ENCODE results near the gene NEGR1.

The NEGR1 gene

GRCh38 chr1:71666609-71667008 is 615.7 kb downstream of the NEGR1 start:
- DNase-seq: no peak

- DNase-seq: no peak
These were observed 621.9 kb downstream of the NEGR1 start for GRCh38 chr1:71660411-71660810.

GRCh38 chr1:71657891-71658679 is 624.3 kb downstream of the NEGR1 start:
- no peak for DNase-seq

- DNase-seq: no peak
These were observed 625.4 kb downstream of the NEGR1 start for GRCh38 chr1:71656902-71657301.

- DNase-seq: no peak
These were observed 626.7 kb downstream of the NEGR1 start for GRCh38 chr1:71655604-71656003.

GRCh38 chr1:71653952-71654351 is 628.4 kb downstream of the NEGR1 start:
- DNase-seq: no peak

- DNase-seq: no peak
These were observed 631.1 kb downstream of the NEGR1 start for GRCh38 chr1:71651214-71651613.

- no peak for DNase-seq
These were observed 632.2 kb downstream of the NEGR1 start for GRCh38 chr1:71650119-71650518.

GRCh38 chr1:71649608-71650007 is 632.7 kb downstream of the NEGR1 start:
- DNase-seq: no peak

GRCh38 chr1:71647513-71648300 is 634.6 kb downstream of the NEGR1 start:
- no peak for DNase-seq

- DNase-seq: no peak
These were observed 637.3 kb downstream of the NEGR1 start for GRCh38 chr1:71645015-71645414.

GRCh38 chr1:71641903-71642302 is 640.4 kb downstream of the NEGR1 start:
- no peak for DNase-seq

GRCh38 chr1:71640998-71641397 is 641.3 kb downstream of the NEGR1 start:
- no peak for DNase-seq

GRCh38 chr1:71640116-71640515 is 642.2 kb downstream of the NEGR1 start:
- no peak for DNase-seq

GRCh38 chr1:71638081-71638766 is 644.1 kb downstream of the NEGR1 start:
- DNase-seq: no peak

GRCh38 chr1:71635568-71635967 is 646.8 kb downstream of the NEGR1 start:
- no peak for DNase-seq

- DNase-seq: no peak
These were observed 648.2 kb downstream of the NEGR1 start for GRCh38 chr1:71634159-71634558.

GRCh38 chr1:71630073-71630472 is 652.3 kb downstream of the NEGR1 start:
- no peak for DNase-seq

- no peak for DNase-seq
These were observed 657.3 kb downstream of the NEGR1 start for GRCh38 chr1:71625004-71625403.

- DNase-seq: no peak
These were observed 658.5 kb downstream of the NEGR1 start for GRCh38 chr1:71623888-71624287.

- DNase-seq: no peak
These were observed 660.6 kb downstream of the NEGR1 start for GRCh38 chr1:71621785-71622184.

- DNase-seq: no peak
These were observed 663.4 kb downstream of the NEGR1 start for GRCh38 chr1:71618766-71619530.

GRCh38 chr1:71618191-71618590 is 664.1 kb downstream of the NEGR1 start:
- DNase-seq: no peak

Data from stimulated activated CD4-positive, alpha-beta T cell treated with anti-CD3 and anti-CD28 coated beads, Interleukin-2, amount 100 ng/mL, for 48 hours (primary cell).